ENCODE results near the gene DYNLRB1. TPM values are rescaled to one million over a fixed set of nuclear protein-coding genes. Genes with fewer than 3 reads are reported as not detected.

Gene DYNLRB1
- total and polyA plus RNA-seq, 2 of the 13 experiments (the other 11 are each of a cell fraction or from before 2014, with no cell fraction given), result 140 to 244 TPM

GRCh38 chr20:34562641-34563040, 46.4 kb downstream of the DYNLRB1 start (continued):
- TF ChIP-seq SOX13 (IDR thresholded peaks at IDR 0.05), result no peak
- no peak for TF ChIP-seq SOX13 (CRISPR knock-in tag; conservative IDR thresholded peaks at IDR 0.05 in 1 of 2, IDR thresholded peaks at IDR 0.05 in 1 of 2)
- peak; percentile 41 for TF ChIP-seq YY1 (IDR thresholded peaks at IDR 0.05; ENCODE audit: insufficient read depth, insufficient replicate concordance, low read depth, low read length)
- TF ChIP-seq POLR2AphosphoS2 (IDR thresholded peaks at IDR 0.05; ENCODE audit: low read depth, low read length), result no peak
- TF ChIP-seq STAT6 (CRISPR knock-in tag; IDR thresholded peaks at IDR 0.05; ENCODE audit: borderline replicate concordance), result no peak
- peak; percentile 51; the same call in 1 of the 2 replicates for TF ChIP-seq ZNF501 (CRISPR knock-in tag; IDR thresholded peaks at IDR 0.05)
- TF ChIP-seq, protein P1, sequence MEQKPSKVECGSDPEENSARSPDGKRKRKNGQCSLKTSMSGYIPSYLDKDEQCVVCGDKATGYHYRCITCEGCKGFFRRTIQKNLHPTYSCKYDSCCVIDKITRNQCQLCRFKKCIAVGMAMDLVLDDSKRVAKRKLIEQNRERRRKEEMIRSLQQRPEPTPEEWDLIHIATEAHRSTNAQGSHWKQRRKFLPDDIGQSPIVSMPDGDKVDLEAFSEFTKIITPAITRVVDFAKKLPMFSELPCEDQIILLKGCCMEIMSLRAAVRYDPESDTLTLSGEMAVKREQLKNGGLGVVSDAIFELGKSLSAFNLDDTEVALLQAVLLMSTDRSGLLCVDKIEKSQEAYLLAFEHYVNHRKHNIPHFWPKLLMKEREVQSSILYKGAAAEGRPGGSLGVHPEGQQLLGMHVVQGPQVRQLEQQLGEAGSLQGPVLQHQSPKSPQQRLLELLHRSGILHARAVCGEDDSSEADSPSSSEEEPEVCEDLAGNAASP (CRISPR knock-in tag; IDR thresholded peaks at IDR 0.05; ENCODE audit: borderline replicate concordance), result no peak
- TF ChIP-seq SALL1 (CRISPR knock-in tag; IDR thresholded peaks at IDR 0.05), result 0 out of 2 replicates have a peak, but pooled peaks have one; percentile 29
- no peak for TF ChIP-seq PAF1 (CRISPR knock-in tag; IDR thresholded peaks at IDR 0.05)
- peak; percentile 83 for TF ChIP-seq STAG1 (CRISPR knock-in tag; IDR thresholded peaks at IDR 0.05)
- TF ChIP-seq HNRNPL (IDR thresholded peaks at IDR 0.05; ENCODE audit: low read depth, low read length), result peak; percentile 81
- TF ChIP-seq, protein P2, sequence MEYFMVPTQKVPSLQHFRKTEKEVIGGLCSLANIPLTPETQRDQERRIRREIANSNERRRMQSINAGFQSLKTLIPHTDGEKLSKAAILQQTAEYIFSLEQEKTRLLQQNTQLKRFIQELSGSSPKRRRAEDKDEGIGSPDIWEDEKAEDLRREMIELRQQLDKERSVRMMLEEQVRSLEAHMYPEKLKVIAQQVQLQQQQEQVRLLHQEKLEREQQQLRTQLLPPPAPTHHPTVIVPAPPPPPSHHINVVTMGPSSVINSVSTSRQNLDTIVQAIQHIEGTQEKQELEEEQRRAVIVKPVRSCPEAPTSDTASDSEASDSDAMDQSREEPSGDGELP (IDR thresholded peaks at IDR 0.05; ENCODE audit: borderline replicate concordance, low read depth), result peak; percentile 68; the same call in 1 of the 2 replicates
- no peak for TF ChIP-seq ZNF234 (CRISPR knock-in tag; conservative IDR thresholded peaks at IDR 0.05)
- 0 out of 2 replicates have a peak, but pooled peaks have one; percentile 14 for TF ChIP-seq ZFY (CRISPR knock-in tag; IDR thresholded peaks at IDR 0.05)
- 0 out of 2 replicates have a peak, but pooled peaks have one; percentile 41 for TF ChIP-seq GFI1 (CRISPR knock-in tag; IDR thresholded peaks at IDR 0.05; ENCODE audit: borderline replicate concordance)
- TF ChIP-seq ZBTB38 (CRISPR knock-in tag; IDR thresholded peaks at IDR 0.05), result no peak
- peak; percentile 65; the same call in 1 of the 2 replicates for TF ChIP-seq ZFP91 (CRISPR knock-in tag; IDR thresholded peaks at IDR 0.05; ENCODE audit: borderline replicate concordance)
- no peak for TF ChIP-seq ZNF546 (CRISPR knock-in tag; conservative IDR thresholded peaks at IDR 0.05)
- no peak for TF ChIP-seq CSRNP1 (CRISPR knock-in tag; IDR thresholded peaks at IDR 0.05)
- no peak for TF ChIP-seq ZNF44 (CRISPR knock-in tag; IDR thresholded peaks at IDR 0.05)
- no peak for TF ChIP-seq ZNF629 (CRISPR knock-in tag; conservative IDR thresholded peaks at IDR 0.05)
- no peak for TF ChIP-seq ZNF678 (CRISPR knock-in tag; IDR thresholded peaks at IDR 0.05)
- no peak for TF ChIP-seq ZNF761 (CRISPR knock-in tag; conservative IDR thresholded peaks at IDR 0.05)

Data from HepG2 (cell line).